Endodermal cell (in vitro differentiated cells): Measurements from ENCODE around the gene VWCE. TPM values are rescaled to one million over a fixed set of nuclear protein-coding genes. Genes with fewer than 3 reads are reported as not detected.

ENCODE experiments used
- DNase-seq: peaks from one replicate; pipeline ENCODE4 v3.0.0-alpha.2; 2017
- H3K27ac ChIP-seq: 2 replicates; pipeline ENCODE4 v1.5.1; 2013; ENCODE audit warnings: mild to moderate bottlenecking, low read depth, low read length, moderate library complexity
- H3K27me3 ChIP-seq: 2 replicates; pipeline ENCODE4 v1.6.1; 2013; ENCODE audit warnings: mild to moderate bottlenecking, low read length, moderate library complexity; ENCODE audit not compliant: insufficient read depth, control insufficient read depth, poor library complexity, severe bottlenecking
- H3K36me3 ChIP-seq: 2 replicates; pipeline ENCODE4 v1.7.0; 2013; ENCODE audit warnings: mild to moderate bottlenecking, low read length, moderate library complexity; ENCODE audit not compliant: control insufficient read depth, insufficient read depth
- H3K4me1 ChIP-seq: one replicate; pipeline ENCODE4 v1.7.0; 2013; ENCODE audit warnings: low read length; ENCODE audit not compliant: control insufficient read depth, insufficient read depth
- H3K4me3 ChIP-seq: 2 replicates; pipeline ENCODE4 v1.5.1; 2013; ENCODE audit warnings: mild to moderate bottlenecking, low read length, moderate library complexity
- H3K9ac ChIP-seq: 2 replicates; pipeline ENCODE4 v1.6.1; 2013; ENCODE audit warnings: mild to moderate bottlenecking, low read length, moderate library complexity; ENCODE audit not compliant: poor library complexity, severe bottlenecking; ENCODE audit errors: extremely low read depth
- H3K9me3 ChIP-seq: 2 replicates; pipeline ENCODE4 v1.6.1; 2013; ENCODE audit warnings: mild to moderate bottlenecking, low read length, moderate library complexity; ENCODE audit not compliant: control insufficient read depth
- H3K27ac Mint-ChIP-seq: 2 replicates; pipeline ENCODE4 v1.8.0; 2020; ENCODE audit warnings: mixed read lengths
- H3K27me3 Mint-ChIP-seq: 2 replicates; pipeline ENCODE4 v1.8.0; 2021; ENCODE audit warnings: mild to moderate bottlenecking, mixed read lengths; ENCODE audit not compliant: insufficient read depth
- H3K36me3 Mint-ChIP-seq: 2 replicates; pipeline ENCODE4 v1.8.0; 2020; ENCODE audit warnings: low read depth, mixed read lengths
- H3K4me1 Mint-ChIP-seq: 2 replicates; pipeline ENCODE4 v1.8.0; 2020; ENCODE audit warnings: mixed read lengths
- H3K4me3 Mint-ChIP-seq: 2 replicates; pipeline ENCODE4 v1.8.0; 2020; ENCODE audit warnings: mild to moderate bottlenecking, moderate library complexity, mixed read lengths
- H3K9me3 Mint-ChIP-seq: 2 replicates; pipeline ENCODE4 v1.8.0; 2020; ENCODE audit warnings: mild to moderate bottlenecking, mixed read lengths
- WGBS, 2 experiments: methylation state at CpG; one replicate each; pipeline versions ENCODE4 v1.1.5 to v1.1.7; 2013; ENCODE audit warnings: missing lambda C conversion rate in 2 of 2, mixed read lengths in 1 of 2; ENCODE audit not compliant: insufficient coverage in 1 of 2, insufficient read length in 1 of 2; 5-methylcytosine and 5-hydroxymethylcytosine counted together
- total RNA-seq, 2 donors: library from RNA; stranded (reverse); fragmentation: NEBNext Ultra II Directional in 1 of 2; extraction: Animal tissue kit (Norgen Biotek cat#: 25700) in 1 of 2; gene quantifications; 2 replicates in 1 of 2; 3 replicates in 1 of 2; pipeline ENCODE4 v1.2.1, GENCODE V29; 2021
- TF ChIP-seq, protein P1 (sequence below): fragments of 200-600 bp; sonication (generic); conservative IDR thresholded peaks from 2 replicates; pipeline ENCODE4 v1.5.0; 2021; ENCODE audit warnings: antibody characterized with exemption, mild to moderate bottlenecking

VWCE gene
- total RNA-seq, 2 donors from 2014 or later = 7.2 to 13.3 TPM

GRCh38 chr11:61273178-61274078, 21.7 kb downstream of the VWCE start:
- no peak overlapping the region for H3K4me3 Mint-ChIP-seq
- H3K27ac Mint-ChIP-seq = no peak overlapping the region
- H3K36me3 Mint-ChIP-seq = peaks cover 10% of the 10 kb centered on the region
- H3K4me3 ChIP-seq = no peak overlapping the region
- H3K4me1 Mint-ChIP-seq = peaks cover 3% of the 10 kb centered on the region
- H3K27me3 Mint-ChIP-seq = no peaks in the 10 kb centered on the region
- H3K27me3 ChIP-seq = no peaks in the 10 kb centered on the region
- no peaks in the 10 kb centered on the region for H3K36me3 ChIP-seq
- H3K9me3 ChIP-seq = no peaks in the 10 kb centered on the region
- no peak overlapping the region for H3K27ac ChIP-seq
- 91 to 92% methylated on average over 6 to 16 of the region's 16 CpGs for WGBS, 2 experiments
- no peak for DNase-seq
- TF ChIP-seq, protein P1, sequence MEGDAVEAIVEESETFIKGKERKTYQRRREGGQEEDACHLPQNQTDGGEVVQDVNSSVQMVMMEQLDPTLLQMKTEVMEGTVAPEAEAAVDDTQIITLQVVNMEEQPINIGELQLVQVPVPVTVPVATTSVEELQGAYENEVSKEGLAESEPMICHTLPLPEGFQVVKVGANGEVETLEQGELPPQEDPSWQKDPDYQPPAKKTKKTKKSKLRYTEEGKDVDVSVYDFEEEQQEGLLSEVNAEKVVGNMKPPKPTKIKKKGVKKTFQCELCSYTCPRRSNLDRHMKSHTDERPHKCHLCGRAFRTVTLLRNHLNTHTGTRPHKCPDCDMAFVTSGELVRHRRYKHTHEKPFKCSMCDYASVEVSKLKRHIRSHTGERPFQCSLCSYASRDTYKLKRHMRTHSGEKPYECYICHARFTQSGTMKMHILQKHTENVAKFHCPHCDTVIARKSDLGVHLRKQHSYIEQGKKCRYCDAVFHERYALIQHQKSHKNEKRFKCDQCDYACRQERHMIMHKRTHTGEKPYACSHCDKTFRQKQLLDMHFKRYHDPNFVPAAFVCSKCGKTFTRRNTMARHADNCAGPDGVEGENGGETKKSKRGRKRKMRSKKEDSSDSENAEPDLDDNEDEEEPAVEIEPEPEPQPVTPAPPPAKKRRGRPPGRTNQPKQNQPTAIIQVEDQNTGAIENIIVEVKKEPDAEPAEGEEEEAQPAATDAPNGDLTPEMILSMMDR = no peak
- no peaks in the 10 kb centered on the region for H3K4me1 ChIP-seq
- H3K9me3 Mint-ChIP-seq = no peaks in the 10 kb centered on the region
- no peak overlapping the region for H3K9ac ChIP-seq

GRCh38 chr11:61272731-61273130, 22.4 kb downstream of the VWCE start:
- H3K9me3 Mint-ChIP-seq = no peaks in the 10 kb centered on the region
- no peak overlapping the region for H3K27ac ChIP-seq
- no peaks in the 10 kb centered on the region for H3K4me1 ChIP-seq
- no peaks in the 10 kb centered on the region for H3K27me3 Mint-ChIP-seq
- no peaks in the 10 kb centered on the region for H3K4me1 Mint-ChIP-seq
- no peaks in the 10 kb centered on the region for H3K36me3 ChIP-seq
- H3K4me3 ChIP-seq = no peak overlapping the region
- H3K9ac ChIP-seq = no peak overlapping the region
- no peak overlapping the region for H3K4me3 Mint-ChIP-seq
- H3K27ac Mint-ChIP-seq = no peak overlapping the region
- no peaks in the 10 kb centered on the region for H3K27me3 ChIP-seq
- no peaks in the 10 kb centered on the region for H3K9me3 ChIP-seq
- 83 to 90% methylated on average over 2 to 3 of the region's 3 CpGs for WGBS, 2 experiments
- H3K36me3 Mint-ChIP-seq = peaks cover 10% of the 10 kb centered on the region
- TF ChIP-seq, protein P1 = no peak
- DNase-seq = no peak

DNA sequence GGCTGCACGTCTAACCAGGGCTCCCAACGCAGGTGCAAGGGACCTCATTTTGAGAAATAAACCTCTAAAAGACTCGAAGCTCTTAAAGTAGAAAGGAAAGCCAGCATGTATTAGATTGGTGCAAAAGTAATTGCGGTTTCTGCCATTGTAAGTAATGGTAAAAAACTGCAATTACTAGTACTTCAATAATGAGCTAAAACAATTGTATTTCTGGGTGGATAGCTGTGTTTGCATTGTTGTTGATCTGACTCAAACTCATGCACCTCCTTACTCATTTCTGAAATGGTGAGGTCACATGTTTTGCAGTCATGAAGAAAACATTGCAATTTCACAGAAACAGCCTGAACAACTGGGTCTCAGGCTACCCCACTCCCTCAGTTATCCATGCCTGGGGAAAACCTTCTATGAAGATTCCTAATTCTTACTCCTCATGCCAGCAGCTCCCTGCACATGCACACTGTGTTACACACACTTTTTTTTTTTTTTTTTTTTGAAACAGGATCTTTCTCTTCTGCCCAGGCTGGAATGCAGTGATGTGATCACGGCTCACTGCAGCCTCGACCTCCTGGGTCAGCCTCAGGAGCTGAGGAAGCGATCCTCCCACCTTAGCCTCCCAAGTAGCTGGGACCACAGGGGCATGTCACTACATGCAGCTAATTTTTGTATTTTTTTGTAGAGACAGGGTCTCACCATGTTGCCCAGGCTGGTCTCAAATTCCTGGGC, 24.6 kb downstream of the VWCE start:
- no peaks in the 10 kb centered on the region for H3K9me3 ChIP-seq
- no peak overlapping the region for H3K9ac ChIP-seq
- H3K27ac Mint-ChIP-seq = no peak overlapping the region
- no peaks in the 10 kb centered on the region for H3K27me3 Mint-ChIP-seq
- H3K36me3 Mint-ChIP-seq = peaks cover 12% of the 10 kb centered on the region
- 87 to 91% methylated on average over 6 to 7 of the region's 7 CpGs for WGBS, 2 experiments
- no peaks in the 10 kb centered on the region for H3K36me3 ChIP-seq
- H3K27ac ChIP-seq = no peak overlapping the region
- DNase-seq = no peak
- H3K9me3 Mint-ChIP-seq = no peaks in the 10 kb centered on the region
- TF ChIP-seq, protein P1 = no peak
- H3K4me1 Mint-ChIP-seq = no peaks in the 10 kb centered on the region
- H3K4me1 ChIP-seq = no peaks in the 10 kb centered on the region
- no peaks in the 10 kb centered on the region for H3K27me3 ChIP-seq
- no peak overlapping the region for H3K4me3 Mint-ChIP-seq
- H3K4me3 ChIP-seq = no peak overlapping the region
